Naive B cell (primary cell): ENCODE measurements around the gene XRCC1. TPM values are rescaled to one million over a fixed set of nuclear protein-coding genes. Genes with fewer than 3 reads are reported as not detected.

Experiments
- polyA plus RNA-seq, 6 donors: library from polyadenylated mRNA; unstranded; fragments of 300-500 nt; fragmentation: Illumina TruSeq; gene quantifications; one replicate each; pipeline ENCODE4 v1.2.3, GENCODE V29; 2021; ENCODE audit warnings: low read depth in 6 of 6

XRCC1 gene
- polyA plus RNA-seq, 6 donors from 2014 or later = 24.4 to 32.4 (median 29.6) TPM

Other genes with a start within 250 kb of the XRCC1 start
- under 1 TPM in 1 of 6 donors, not detected in 5; 0.28 TPM for gene CD177, start 221.8 kb downstream of the XRCC1 start, polyA plus RNA-seq
- gene TEX101, start 160.6 kb downstream of the XRCC1 start, polyA plus RNA-seq = not detected
- gene LYPD3, start 109.9 kb downstream of the XRCC1 start, polyA plus RNA-seq = under 1 TPM in 4 of 6 donors, not detected in 2; 0.24 to 0.90 (median 0.45) TPM
- 1 to 10 TPM in 5 of 6 donors, under 1 TPM in 1; 0.26 to 4.2 (median 2.5) TPM for gene PHLDB3, start 70.8 kb downstream of the XRCC1 start, polyA plus RNA-seq
- 10 to 100 TPM; 15.5 to 30.7 (median 24.0) TPM for gene ETHE1, start 48.3 kb downstream of the XRCC1 start, polyA plus RNA-seq
- 1 to 10 TPM in 4 of 6 donors, under 1 TPM in 2; 0.39 to 2.2 (median 1.6) TPM for gene ZNF575, start 42.3 kb downstream of the XRCC1 start, polyA plus RNA-seq
- gene PINLYP, start 274 bp upstream of the XRCC1 start, polyA plus RNA-seq = 1 to 10 TPM in 5 of 6 donors, not detected in 1; 1.1 to 2.6 (median 2.0) TPM
- gene IRGQ, start 20.6 kb upstream of the XRCC1 start, polyA plus RNA-seq = 1 to 10 TPM in 4 of 6 donors, under 1 TPM in 1, not detected in 1; 0.93 to 2.4 (median 1.3) TPM
- 10 to 100 TPM in 3 of 6 donors, 1 to 10 TPM in 3; 2.3 to 13.6 (median 10.1) TPM for gene ZNF576, start 21.1 kb upstream of the XRCC1 start, polyA plus RNA-seq
- under 1 TPM in 3 of 6 donors, not detected in 3; 0.24 to 0.73 (median 0.25) TPM for gene SRRM5, start 36.6 kb upstream of the XRCC1 start, polyA plus RNA-seq
- gene ZNF428, start 44.1 kb upstream of the XRCC1 start, polyA plus RNA-seq = 10 to 100 TPM in 4 of 6 donors, 1 to 10 TPM in 2; 8.2 to 18.4 (median 11.1) TPM
- under 1 TPM in 4 of 6 donors, not detected in 2; 0.12 to 0.22 (median 0.19) TPM for gene CADM4, start 64.3 kb upstream of the XRCC1 start, polyA plus RNA-seq
- 1 to 10 TPM in 1 of 6 donors, under 1 TPM in 4, not detected in 1; 0.37 to 1.1 (median 0.84) TPM for gene PLAUR, start 94.6 kb upstream of the XRCC1 start, polyA plus RNA-seq
- gene IRGC, start 140.5 kb upstream of the XRCC1 start, polyA plus RNA-seq = not detected
- 10 to 100 TPM in 2 of 6 donors, 1 to 10 TPM in 4; 2.7 to 13.0 (median 8.2) TPM for gene SMG9, start 179.4 kb upstream of the XRCC1 start, polyA plus RNA-seq
- 10 to 100 TPM in 4 of 6 donors, 1 to 10 TPM in 2; 9.7 to 17.2 (median 10.3) TPM for gene KCNN4, start 205.4 kb upstream of the XRCC1 start, polyA plus RNA-seq
- under 1 TPM in 2 of 6 donors, not detected in 4; 0.28 to 0.65 TPM for gene LYPD5, start 226.9 kb upstream of the XRCC1 start, polyA plus RNA-seq